Endothelial cell (in vitro differentiated cells): Measurements from ENCODE around the gene SLC7A11. TPM values are rescaled to one million over a fixed set of nuclear protein-coding genes. Genes with fewer than 3 reads are reported as not detected.

ENCODE experiments used
- DNase-seq: peaks from one replicate; pipeline ENCODE4 v3.0.0; 2021; ENCODE audit warnings: low spot score
- H3K27ac Mint-ChIP-seq: one replicate; pipeline ENCODE4 v1.8.0; 2021; ENCODE audit warnings: mixed read lengths, inconsistent platforms; ENCODE audit not compliant: unreplicated experiment
- H3K27me3 Mint-ChIP-seq: one replicate; pipeline ENCODE4 v1.8.0; 2021; ENCODE audit warnings: mild to moderate bottlenecking, moderate library complexity, mixed read lengths, inconsistent platforms; ENCODE audit not compliant: unreplicated experiment
- H3K36me3 Mint-ChIP-seq: one replicate; pipeline ENCODE4 v1.8.0; 2021; ENCODE audit warnings: mild to moderate bottlenecking, low read depth, mixed read lengths, inconsistent platforms; ENCODE audit not compliant: unreplicated experiment
- H3K4me1 Mint-ChIP-seq: one replicate; pipeline ENCODE4 v1.8.0; 2021; ENCODE audit warnings: mild to moderate bottlenecking, mixed read lengths, inconsistent platforms; ENCODE audit not compliant: unreplicated experiment
- H3K4me3 Mint-ChIP-seq: one replicate; pipeline ENCODE4 v1.8.0; 2021; ENCODE audit warnings: mild to moderate bottlenecking, mixed read lengths, inconsistent platforms; ENCODE audit not compliant: unreplicated experiment
- H3K9me3 Mint-ChIP-seq: one replicate; pipeline ENCODE4 v1.8.0; 2021; ENCODE audit warnings: mixed read lengths, inconsistent platforms; ENCODE audit not compliant: unreplicated experiment
- total RNA-seq: library from RNA; stranded (reverse); fragmentation: NEBNext Ultra II Directional; extraction: Animal tissue kit (Norgen Biotek cat#: 25700); gene quantifications from one replicate; pipeline ENCODE4 v1.2.1, GENCODE V29; 2021; ENCODE audit not compliant: unreplicated experiment
- TF ChIP-seq, protein P1 (sequence below): fragments of 200-600 bp; sonication (generic); IDR thresholded peaks from one replicate; pipeline ENCODE4 v1.5.0; 2021; ENCODE audit warnings: antibody characterized with exemption; ENCODE audit not compliant: unreplicated experiment

Gene SLC7A11
- total RNA-seq, 1 donor from 2014 or later, result 5.1 TPM

DNA sequence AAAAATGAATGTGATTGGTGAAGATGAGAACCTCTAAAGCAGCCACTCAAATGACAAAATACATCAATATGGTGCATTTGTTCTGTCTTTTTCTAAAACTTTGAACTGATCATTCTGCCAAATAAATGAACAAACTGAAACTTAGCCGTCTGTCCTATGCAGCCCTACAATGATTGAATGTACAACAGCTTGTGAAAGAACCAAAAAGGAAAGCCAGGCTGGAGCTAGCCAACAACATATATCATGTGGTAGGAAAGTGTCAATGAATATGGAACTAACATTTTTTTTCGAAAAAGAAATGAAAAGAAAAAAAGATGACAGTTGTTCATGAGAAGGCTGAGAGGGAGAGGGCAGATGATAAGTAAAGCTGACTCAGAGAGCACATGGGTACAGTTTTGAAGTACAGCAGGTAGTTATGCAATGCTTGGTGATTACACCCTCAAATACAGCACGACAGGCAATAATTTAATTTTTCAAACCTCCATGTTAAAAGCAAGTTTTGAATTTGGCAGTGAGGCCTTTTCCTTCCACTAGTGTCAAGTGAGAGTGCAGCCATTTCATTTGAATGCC, 21.2 kb upstream of the SLC7A11 start:
- H3K36me3 Mint-ChIP-seq, result no peaks in the 10 kb centered on the region
- peaks cover 10% of the 10 kb centered on the region for H3K4me1 Mint-ChIP-seq
- no peak overlapping the region for H3K4me3 Mint-ChIP-seq
- TF ChIP-seq, protein P1, sequence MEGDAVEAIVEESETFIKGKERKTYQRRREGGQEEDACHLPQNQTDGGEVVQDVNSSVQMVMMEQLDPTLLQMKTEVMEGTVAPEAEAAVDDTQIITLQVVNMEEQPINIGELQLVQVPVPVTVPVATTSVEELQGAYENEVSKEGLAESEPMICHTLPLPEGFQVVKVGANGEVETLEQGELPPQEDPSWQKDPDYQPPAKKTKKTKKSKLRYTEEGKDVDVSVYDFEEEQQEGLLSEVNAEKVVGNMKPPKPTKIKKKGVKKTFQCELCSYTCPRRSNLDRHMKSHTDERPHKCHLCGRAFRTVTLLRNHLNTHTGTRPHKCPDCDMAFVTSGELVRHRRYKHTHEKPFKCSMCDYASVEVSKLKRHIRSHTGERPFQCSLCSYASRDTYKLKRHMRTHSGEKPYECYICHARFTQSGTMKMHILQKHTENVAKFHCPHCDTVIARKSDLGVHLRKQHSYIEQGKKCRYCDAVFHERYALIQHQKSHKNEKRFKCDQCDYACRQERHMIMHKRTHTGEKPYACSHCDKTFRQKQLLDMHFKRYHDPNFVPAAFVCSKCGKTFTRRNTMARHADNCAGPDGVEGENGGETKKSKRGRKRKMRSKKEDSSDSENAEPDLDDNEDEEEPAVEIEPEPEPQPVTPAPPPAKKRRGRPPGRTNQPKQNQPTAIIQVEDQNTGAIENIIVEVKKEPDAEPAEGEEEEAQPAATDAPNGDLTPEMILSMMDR, result no peak
- DNase-seq, result no peak
- no peaks in the 10 kb centered on the region for H3K27me3 Mint-ChIP-seq
- H3K9me3 Mint-ChIP-seq, result no peaks in the 10 kb centered on the region
- no peak overlapping the region for H3K27ac Mint-ChIP-seq

DNA sequence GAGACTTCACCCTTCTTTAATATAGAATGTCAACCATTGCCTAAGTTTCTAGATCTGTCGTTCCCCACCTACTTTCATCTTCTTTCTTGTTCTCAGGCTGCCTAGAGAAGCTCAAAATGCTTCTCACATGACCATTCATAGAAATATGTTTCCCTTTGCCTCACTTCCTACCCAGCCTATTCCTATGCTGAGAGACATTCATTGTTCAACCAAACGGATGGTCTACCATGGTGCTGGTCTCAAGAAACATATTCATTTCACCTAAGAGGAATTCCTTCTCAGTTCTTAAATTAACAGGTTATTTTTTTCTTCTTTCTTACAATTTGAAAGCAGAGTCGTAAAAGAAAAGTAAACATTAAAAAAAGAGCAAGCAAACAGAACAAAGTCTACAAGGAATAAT, 20.3 kb upstream of the SLC7A11 start:
- H3K27me3 Mint-ChIP-seq, result no peaks in the 10 kb centered on the region
- TF ChIP-seq, protein P1, result no peak
- no peaks in the 10 kb centered on the region for H3K9me3 Mint-ChIP-seq
- peaks cover 10% of the 10 kb centered on the region for H3K4me1 Mint-ChIP-seq
- DNase-seq, result no peak
- no peak overlapping the region for H3K4me3 Mint-ChIP-seq
- H3K36me3 Mint-ChIP-seq, result no peaks in the 10 kb centered on the region
- no peak overlapping the region for H3K27ac Mint-ChIP-seq

GRCh38 chr4:138262030-138262429, 19.9 kb upstream of the SLC7A11 start:
- DNase-seq, result no peak
- Mint-ChIP-seq H3K27ac (no peak overlapping the region), H3K4me1 (peaks cover 10% of the 10 kb centered on the region), H3K9me3 (no peaks in the 10 kb centered on the region), H3K4me3 (no peak overlapping the region), H3K36me3 (no peaks in the 10 kb centered on the region), H3K27me3 (no peaks in the 10 kb centered on the region)
- TF ChIP-seq, protein P1, result no peak

DNA sequence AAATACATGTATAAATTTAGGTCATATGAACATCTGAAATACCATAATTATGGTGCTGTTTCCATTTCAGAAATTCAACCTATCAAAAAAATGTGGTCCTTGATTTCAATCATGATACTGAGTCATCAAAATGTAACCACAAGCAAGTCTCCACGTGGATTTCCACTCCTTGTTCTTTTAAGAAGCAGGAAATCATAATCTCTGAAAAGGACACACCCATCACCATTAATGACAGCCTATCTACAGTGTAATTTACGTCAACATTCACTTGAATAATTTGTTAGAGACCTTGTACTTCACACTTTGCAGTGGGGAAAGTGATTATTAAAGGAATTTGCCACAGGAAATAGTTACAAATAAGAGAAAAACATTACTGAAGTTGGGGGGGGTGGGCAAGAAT, 17.7 kb upstream of the SLC7A11 start:
- H3K36me3 Mint-ChIP-seq, result no peaks in the 10 kb centered on the region
- DNase-seq, result no peak
- H3K27me3 Mint-ChIP-seq, result no peaks in the 10 kb centered on the region

DNA sequence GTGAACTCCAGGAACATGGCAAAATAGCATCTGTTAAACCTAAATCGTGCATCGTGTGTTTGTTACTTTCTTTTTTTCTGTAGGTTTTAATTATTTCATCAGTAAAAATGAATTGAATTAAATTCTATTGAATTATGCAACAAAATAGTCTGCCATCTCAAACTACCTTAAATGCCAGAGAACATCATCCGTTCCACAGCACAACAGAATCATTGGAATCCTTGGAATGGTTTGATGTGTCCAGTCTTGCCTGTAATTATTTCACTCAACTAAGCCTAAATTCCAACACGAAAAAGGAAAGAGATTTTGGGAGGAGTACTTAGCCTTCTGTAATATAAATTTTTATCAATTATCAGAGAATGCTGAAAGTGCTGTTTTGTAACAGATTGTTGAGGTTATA, 17.1 kb upstream of the SLC7A11 start:
- no peak for DNase-seq
- Mint-ChIP-seq H3K27ac (no peak overlapping the region), H3K9me3 (no peaks in the 10 kb centered on the region), H3K4me1 (peaks cover 10% of the 10 kb centered on the region), H3K4me3 (no peak overlapping the region), H3K36me3 (no peaks in the 10 kb centered on the region), H3K27me3 (no peaks in the 10 kb centered on the region)
- TF ChIP-seq, protein P1, result no peak

More for the DNA sequence above, 17.7 kb upstream of the SLC7A11 start:
- H3K4me3 Mint-ChIP-seq, result no peak overlapping the region
- peaks cover 10% of the 10 kb centered on the region for H3K4me1 Mint-ChIP-seq
- TF ChIP-seq, protein P1, result no peak
- H3K27ac Mint-ChIP-seq, result no peak overlapping the region
- H3K9me3 Mint-ChIP-seq, result no peaks in the 10 kb centered on the region
